ENCODE data around the gene ZBTB42.

DNA sequence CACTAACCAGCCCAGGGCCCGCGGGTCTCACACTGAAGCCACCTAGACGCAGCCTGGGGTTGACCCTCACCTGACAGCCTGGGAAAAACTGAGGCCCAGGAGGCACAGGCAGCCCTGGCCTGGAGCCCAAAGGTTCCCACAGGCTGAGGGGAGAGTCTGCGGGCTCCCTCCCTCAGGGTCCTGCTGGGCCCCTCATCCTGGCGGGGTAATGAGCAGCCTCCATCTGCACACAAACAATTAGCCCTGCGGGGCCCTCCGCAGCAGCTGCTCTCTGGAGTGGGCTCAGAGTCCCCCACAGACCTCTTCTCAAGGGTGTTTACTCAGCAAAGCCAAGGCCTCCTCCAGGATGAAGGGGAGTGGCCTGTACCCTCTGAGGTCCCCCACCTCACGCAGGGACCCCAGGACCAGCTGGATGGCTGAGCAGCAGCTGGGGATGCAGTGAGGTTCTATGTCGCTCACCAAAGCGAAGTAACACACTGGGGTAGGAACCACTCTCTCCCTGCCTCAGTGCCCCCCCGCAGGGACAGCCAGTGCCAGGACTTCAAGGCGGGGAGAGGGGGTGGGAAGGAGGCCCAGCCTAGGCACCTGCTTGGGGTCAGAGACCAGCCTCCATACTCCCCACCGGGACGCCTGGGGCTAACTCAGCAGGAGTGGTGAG is 12.6 kb upstream of the ZBTB42 start:
- TF ChIP-seq, protein P1, sequence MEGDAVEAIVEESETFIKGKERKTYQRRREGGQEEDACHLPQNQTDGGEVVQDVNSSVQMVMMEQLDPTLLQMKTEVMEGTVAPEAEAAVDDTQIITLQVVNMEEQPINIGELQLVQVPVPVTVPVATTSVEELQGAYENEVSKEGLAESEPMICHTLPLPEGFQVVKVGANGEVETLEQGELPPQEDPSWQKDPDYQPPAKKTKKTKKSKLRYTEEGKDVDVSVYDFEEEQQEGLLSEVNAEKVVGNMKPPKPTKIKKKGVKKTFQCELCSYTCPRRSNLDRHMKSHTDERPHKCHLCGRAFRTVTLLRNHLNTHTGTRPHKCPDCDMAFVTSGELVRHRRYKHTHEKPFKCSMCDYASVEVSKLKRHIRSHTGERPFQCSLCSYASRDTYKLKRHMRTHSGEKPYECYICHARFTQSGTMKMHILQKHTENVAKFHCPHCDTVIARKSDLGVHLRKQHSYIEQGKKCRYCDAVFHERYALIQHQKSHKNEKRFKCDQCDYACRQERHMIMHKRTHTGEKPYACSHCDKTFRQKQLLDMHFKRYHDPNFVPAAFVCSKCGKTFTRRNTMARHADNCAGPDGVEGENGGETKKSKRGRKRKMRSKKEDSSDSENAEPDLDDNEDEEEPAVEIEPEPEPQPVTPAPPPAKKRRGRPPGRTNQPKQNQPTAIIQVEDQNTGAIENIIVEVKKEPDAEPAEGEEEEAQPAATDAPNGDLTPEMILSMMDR (IDR thresholded peaks at IDR 0.05), result no peak
- no peak for TF ChIP-seq POLR2A (IDR thresholded peaks at IDR 0.05)
